ENCODE data around the gene UGT1A7. TPM values are rescaled to one million over a fixed set of nuclear protein-coding genes. Genes with fewer than 3 reads are reported as not detected.
"Not testable (repeated sequence)": the region's sequence is repeated elsewhere in the genome, so short reads cannot be mapped to it uniquely, and the experiment has no call there.

UGT1A7 gene
- total RNA-seq, 1 donor from 2014 or later = not detected

DNA sequence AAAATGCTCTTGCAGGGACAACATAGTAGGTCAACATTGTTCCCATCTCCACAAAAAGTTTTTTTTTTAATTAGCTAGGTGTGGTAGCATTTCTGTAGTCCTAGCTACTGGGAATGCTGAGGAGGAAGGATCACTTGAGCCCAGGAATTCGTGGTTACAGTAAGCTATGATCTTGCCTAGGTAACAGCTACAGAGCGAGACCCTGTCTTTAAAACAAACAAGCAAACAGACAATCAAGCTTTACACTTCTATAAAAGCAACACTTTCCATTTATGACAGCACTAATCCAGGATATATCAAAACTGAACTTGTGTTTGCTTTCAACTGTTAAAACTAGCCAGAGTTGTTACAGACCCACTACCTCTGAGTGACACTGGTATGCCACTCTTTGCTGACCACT is 59.2 kb downstream of the UGT1A7 start:
- Histone ChIP-seq H3K36me3 (no peaks in the 10 kb centered on the region), H3K27ac (no peak overlapping the region), H3K27me3 (ENCODE audit: low read depth) (no peaks in the 10 kb centered on the region), H3K9me3 (no peaks in the 10 kb centered on the region), H3K4me1 (no peaks in the 10 kb centered on the region), H3K4me3 (no peak overlapping the region)
- intact Hi-C loops (cut with DNase I) = no loop called here
- TF ChIP-seq, protein P1, sequence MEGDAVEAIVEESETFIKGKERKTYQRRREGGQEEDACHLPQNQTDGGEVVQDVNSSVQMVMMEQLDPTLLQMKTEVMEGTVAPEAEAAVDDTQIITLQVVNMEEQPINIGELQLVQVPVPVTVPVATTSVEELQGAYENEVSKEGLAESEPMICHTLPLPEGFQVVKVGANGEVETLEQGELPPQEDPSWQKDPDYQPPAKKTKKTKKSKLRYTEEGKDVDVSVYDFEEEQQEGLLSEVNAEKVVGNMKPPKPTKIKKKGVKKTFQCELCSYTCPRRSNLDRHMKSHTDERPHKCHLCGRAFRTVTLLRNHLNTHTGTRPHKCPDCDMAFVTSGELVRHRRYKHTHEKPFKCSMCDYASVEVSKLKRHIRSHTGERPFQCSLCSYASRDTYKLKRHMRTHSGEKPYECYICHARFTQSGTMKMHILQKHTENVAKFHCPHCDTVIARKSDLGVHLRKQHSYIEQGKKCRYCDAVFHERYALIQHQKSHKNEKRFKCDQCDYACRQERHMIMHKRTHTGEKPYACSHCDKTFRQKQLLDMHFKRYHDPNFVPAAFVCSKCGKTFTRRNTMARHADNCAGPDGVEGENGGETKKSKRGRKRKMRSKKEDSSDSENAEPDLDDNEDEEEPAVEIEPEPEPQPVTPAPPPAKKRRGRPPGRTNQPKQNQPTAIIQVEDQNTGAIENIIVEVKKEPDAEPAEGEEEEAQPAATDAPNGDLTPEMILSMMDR (IDR thresholded peaks at IDR 0.05) = no peak
- ATAC-seq = no peak
- no peak for DNase-seq

DNA sequence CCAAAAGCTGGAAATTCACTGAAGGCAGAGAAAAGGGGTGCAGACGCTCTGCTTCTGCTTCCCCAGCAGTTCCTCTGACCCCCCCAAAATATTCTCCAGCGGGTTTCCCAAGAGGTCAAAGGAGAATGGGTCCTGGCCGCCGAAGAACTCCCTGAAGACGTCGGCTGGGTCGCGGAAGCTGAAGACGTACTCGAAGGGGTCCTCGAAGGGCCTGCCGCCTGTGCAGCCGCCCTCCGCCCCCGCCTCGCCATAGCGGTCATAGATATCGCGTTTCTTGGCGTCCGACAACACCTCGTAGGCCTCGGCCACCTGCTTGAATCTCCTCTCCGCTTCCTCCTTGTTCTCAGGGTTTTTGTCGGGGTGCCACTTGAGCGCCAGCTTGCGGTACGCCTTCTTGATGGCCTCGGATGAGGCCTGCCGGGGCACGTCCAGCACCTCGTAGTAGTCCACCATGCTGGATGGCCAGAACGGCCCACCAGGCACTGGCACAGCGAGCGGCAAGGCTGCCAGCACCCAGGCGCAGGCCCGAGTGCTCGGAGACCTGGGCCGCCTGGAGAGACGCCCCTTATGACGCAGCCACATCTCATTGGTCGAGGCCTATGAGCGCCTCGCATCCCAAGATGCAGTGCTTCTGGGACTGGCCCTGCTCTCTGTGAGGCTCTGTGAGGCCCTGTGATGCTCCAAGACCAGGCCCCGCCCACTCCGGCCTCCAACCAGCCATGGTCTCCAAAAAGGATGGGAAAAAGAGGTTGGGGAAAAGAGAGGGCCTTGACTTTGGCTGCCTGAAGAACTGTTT is 62.0 kb downstream of the UGT1A7 start:
- H3K4me1 ChIP-seq = no peaks in the 10 kb centered on the region
- no peak overlapping the region for H3K4me3 ChIP-seq
- H3K9me3 ChIP-seq = no peaks in the 10 kb centered on the region
- ATAC-seq (no peak), DNase-seq (no peak)
- no peak overlapping the region for H3K27ac ChIP-seq
- H3K27me3 ChIP-seq (ENCODE audit: low read depth) = no peaks in the 10 kb centered on the region
- intact Hi-C loops (cut with DNase I) = no loop called here
- TF ChIP-seq, protein P1 (IDR thresholded peaks at IDR 0.05) = no peak
- H3K36me3 ChIP-seq = no peaks in the 10 kb centered on the region

GRCh38 chr2:233745073-233745755 is 63.5 kb downstream of the UGT1A7 start:
- TF ChIP-seq, protein P1 (IDR thresholded peaks at IDR 0.05) = no peak
- Histone ChIP-seq H3K9me3 (no peaks in the 10 kb centered on the region), H3K27me3 (ENCODE audit: low read depth) (no peaks in the 10 kb centered on the region), H3K36me3 (no peaks in the 10 kb centered on the region), H3K4me3 (no peak overlapping the region), H3K4me1 (no peaks in the 10 kb centered on the region), H3K27ac (no peak overlapping the region)
- no peak for DNase-seq
- intact Hi-C loops (cut with DNase I) = no loop called here
- ATAC-seq = no peak

- ATAC-seq; H3K4me3 ChIP-seq; H3K4me1 ChIP-seq; H3K27ac ChIP-seq; H3K36me3 ChIP-seq; H3K9me3 ChIP-seq; DNase-seq; H3K27me3 ChIP-seq (ENCODE audit: low read depth); intact Hi-C loops (cut with DNase I): not testable (repeated sequence)
These were observed 64.1 kb downstream of the UGT1A7 start for GRCh38 chr2:233745838-233746237.

GRCh38 chr2:233746475-233747282 is 65.0 kb downstream of the UGT1A7 start:
- intact Hi-C loops (cut with DNase I) = no loop called here
- Histone ChIP-seq H3K4me1 (no peaks in the 10 kb centered on the region), H3K9me3 (peaks cover 8% of the 10 kb centered on the region), H3K4me3 (no peak overlapping the region), H3K27me3 (ENCODE audit: low read depth) (no peaks in the 10 kb centered on the region), H3K36me3 (no peaks in the 10 kb centered on the region), H3K27ac (no peak overlapping the region)
- TF ChIP-seq, protein P1 (IDR thresholded peaks at IDR 0.05) = no peak
- no peak for ATAC-seq
- DNase-seq = no peak

Data from lower lobe of right lung (tissue), 2 donors.